HG02981 (cell line): ENCODE results near the gene EIF1B.
"Not testable (repeated sequence)": the region's sequence is repeated elsewhere in the genome, so short reads cannot be mapped to it uniquely, and the experiment has no call there.

Experiments used
- ATAC-seq: cut with Tn5 transposase; IDR thresholded peaks from one replicate; pipeline ENCODE4 v1.9.1; 2021; ENCODE audit warnings: mild to moderate bottlenecking, moderate library complexity; ENCODE audit not compliant: unreplicated experiment

EIF1B gene

GRCh38 chr3:40309418-40309924 is at the start of gene EIF1B:
TSS of gene EIF1B (plus strand) at chr3:40309707. CDS start at chr3:40309942, 235 bp downstream.
- peak; percentile 93 for ATAC-seq

- ATAC-seq, result no peak
Observed at GRCh38 chr3:40262331-40262730, 47.2 kb upstream of the EIF1B start.

DNA sequence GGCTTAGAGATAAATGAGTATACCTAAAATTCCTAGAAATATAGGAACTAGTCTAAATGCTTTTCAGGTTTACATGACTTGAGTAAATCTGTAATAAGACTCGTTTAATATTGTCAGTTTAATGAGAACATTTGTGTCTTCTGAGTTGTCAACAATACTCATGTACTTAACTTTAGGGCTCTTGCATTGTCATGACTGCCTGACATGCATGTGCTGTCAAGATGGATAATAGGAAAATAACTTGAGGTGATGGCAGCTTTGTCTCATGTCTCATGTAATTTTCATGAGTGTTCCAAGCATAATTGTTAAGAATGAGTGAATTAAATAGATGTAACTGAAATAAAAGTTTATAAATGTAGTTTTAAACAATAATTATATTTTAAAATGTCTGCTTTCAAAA is 45.1 kb upstream of the EIF1B start:
- ATAC-seq, result no peak

DNA sequence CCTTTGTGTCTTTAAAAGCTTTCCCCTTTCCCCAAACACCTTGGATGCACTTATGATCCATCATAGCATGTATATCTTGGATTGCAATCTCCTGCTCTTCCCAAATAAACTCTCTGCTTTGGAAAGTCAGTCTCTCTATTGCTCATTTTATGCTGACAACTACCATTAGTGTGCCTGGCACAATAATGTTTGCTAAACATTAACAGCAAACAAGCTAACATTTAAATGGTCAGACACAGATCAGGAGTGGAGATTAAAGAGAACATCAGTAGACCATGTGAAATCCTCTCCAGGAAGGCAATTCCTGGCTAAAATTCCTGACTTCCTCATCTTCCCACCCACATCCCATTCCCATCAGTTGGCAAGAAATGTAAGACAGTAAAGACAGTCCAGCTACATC is 44.3 kb upstream of the EIF1B start:
- ATAC-seq, result no peak

- ATAC-seq, result no peak
Observed at GRCh38 chr3:40267937-40268724, 41.4 kb upstream of the EIF1B start.

DNA sequence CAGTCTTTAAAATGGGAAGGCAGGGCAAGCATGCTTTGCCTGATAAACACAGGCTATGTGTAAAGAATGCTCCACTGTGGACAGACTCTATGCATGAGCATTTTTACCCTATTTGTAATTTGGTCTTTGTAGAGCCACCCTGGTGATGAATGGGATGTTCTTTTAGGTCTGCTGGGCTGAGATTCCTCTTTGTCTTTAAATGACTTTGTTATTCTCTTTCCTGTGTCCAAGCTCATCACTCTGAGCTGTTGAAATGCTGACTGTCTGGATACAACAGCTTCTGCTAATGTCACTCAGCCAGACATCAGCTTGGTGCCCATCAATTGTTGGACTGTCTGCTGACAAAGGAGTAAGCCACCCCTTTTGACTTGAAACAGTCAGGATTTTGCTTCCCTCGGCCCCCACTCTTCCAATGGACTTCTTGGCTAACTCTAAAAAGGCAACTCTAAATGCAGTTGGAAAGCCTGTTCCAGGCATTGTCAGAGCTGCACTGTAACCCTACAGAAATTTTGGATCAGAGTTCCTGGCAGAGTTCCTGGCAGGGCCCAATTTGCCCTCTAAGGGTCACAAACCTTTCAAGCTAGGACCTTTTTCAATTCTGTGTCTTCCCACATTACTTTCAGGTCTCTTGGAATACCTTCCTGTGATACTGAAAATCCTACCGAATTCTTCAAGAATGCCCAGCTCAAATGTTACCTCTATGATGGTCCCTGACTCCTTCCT is 40.5 kb upstream of the EIF1B start:
- no peak for ATAC-seq

DNA sequence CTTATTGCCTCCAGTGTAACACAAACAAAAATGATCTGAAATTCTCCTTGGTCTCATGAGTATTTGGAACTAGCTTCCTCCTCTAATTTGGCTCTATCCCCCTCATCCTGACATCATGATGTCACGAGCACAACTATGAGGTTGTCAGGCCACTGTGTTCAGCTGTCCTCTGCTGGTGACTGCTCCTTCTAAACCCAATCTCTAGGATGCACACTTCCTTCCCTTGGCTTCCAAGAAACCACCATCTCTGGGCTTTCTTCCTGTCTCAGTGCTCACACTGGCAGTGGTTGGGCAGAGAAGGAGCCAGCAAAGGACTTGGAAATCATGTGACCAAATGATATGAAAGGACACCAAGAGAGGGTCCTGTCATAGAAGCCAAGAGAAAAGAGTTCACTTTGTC is 30.7 kb upstream of the EIF1B start:
- no peak for ATAC-seq

DNA sequence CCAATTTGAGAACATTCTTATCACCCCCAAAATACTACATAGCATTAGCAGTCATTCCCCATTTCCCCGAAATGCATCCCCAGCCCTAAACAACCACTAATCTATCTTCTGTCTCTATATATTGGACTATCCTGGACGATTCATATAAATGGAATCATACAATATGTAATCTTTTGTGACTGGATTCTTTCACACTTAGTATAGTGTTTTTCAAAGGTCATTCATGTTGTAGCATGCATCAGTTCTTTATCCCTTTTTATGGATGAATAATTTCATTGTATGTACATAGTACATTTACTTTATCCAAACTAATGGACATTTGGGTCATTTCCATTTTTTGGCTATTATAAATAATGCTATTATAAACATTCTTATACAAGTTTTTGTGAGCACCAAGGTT is 27.5 kb upstream of the EIF1B start:
- no peak for ATAC-seq

- not testable (repeated sequence) for ATAC-seq
Observed at GRCh38 chr3:40283057-40283456, 26.4 kb upstream of the EIF1B start.

DNA sequence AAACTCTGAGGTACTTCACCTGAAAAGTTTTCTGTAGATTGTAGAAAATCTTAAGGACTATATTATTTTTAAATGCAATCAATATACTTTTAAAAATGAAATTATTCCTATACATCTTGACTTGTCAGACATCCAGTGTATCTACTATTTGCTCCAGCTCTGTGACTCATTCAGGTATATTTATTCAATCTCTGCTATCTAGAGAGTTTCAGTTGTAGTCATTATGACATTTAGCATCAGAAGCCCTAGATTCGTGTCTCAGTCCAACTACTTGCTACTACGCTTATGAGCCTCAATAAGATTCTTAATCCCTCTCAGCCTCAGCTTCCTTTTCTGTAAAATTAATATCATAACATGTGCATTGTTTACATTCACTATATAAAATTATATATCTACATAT is 22.3 kb upstream of the EIF1B start:
- no peak for ATAC-seq

DNA sequence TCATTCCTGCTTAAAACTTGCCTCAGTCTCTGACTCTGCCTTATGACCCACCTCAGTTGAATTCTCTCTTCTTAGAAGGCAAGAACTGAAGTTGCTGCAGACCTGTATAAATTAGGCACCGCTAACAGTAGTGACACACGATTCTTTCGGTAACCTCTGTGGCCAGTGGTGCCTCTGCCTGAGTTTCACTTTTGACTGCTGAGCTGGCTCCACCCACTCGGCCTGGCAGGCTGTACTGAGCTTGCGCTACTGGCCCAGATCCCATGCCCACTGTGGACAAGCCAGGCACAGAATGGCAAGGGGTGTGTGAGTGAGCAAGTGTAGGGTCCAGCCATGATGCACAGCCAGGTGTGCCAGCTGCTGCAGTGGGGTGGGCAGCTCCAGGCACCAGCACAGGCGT is 19.1 kb upstream of the EIF1B start:
- ATAC-seq, result no peak

DNA sequence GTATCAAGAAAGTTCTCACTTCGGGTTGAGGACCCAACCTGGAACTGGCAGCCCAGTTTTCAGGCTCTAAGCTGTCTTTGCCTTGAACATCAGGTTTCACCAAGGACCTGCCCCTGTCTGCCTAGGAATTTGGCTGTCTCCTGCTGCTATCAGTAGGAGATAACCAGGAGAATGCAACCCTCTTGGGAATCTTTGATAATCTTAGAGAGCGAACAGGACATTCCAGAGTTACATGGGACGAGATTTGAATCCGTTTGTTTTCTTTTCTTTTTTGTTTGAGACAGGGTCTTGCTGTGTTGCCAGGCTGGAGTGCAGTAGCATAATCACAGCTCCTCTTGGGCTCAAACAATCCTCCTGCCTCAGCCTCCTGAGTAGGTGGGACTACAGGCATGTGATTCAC is 18.0 kb upstream of the EIF1B start:
- no peak for ATAC-seq

DNA sequence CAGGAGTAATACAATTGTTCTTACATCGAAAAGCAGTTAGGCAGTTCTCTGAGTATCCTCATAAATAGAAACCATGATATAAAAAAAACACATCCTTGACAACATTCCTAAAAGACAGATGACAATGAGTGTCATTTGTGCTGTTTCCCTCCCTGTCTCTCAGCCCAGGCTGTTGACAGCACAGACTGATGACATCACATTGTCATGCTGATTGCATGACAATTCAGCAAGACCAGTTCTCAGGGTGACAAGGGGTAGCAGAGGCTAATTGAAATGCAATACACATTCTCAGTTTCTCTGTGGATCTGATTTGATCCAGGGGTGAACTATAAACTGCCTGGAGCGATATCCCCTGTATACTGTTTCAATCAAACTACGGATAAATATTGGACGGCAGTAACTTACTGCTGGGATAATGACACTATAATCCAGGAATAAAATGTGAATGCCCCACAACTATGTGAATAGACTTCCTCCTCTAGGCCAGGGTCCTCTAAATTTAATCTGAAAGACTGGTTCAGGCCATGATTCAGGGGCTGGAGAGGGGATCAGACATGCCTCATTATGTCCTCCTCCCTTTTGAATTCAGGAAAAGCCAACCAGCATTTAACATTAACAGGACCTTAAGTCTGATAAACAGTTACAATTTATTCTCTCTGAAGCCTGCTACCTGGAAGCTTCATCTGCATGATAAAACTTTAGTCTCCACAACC is 16.7 kb upstream of the EIF1B start:
- no peak for ATAC-seq

GRCh38 chr3:40294434-40294833 is 15.1 kb upstream of the EIF1B start:
- ATAC-seq, result no peak

GRCh38 chr3:40298075-40298474 is 11.4 kb upstream of the EIF1B start:
- no peak for ATAC-seq

DNA sequence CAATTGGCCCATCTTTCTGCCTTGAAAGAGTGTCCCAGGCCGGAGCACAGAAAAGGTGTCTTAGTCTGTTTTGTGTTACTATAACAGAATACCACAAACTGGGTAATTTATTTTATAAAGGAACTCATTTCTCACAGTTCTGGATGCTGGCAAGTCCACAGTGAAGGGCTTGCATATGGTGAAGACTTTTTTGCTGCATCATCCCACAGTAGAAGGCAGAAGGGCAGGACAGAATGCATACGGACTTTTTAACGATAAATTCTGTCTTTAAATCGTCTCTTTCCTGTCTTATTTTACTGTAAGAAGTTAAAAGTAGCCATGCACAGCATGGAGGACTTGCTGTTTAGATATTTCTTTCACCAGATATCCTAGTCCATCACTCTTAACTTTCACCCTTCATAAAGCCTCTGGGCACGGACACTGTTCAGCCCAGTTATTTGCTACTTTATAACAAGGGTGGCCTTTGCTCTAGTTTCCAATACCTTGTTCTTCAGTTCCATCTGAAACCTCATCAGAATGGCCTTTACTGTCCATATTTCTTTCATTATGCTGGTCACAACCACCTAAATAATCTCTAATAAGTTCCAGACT is 10.3 kb upstream of the EIF1B start:
- no peak for ATAC-seq

DNA sequence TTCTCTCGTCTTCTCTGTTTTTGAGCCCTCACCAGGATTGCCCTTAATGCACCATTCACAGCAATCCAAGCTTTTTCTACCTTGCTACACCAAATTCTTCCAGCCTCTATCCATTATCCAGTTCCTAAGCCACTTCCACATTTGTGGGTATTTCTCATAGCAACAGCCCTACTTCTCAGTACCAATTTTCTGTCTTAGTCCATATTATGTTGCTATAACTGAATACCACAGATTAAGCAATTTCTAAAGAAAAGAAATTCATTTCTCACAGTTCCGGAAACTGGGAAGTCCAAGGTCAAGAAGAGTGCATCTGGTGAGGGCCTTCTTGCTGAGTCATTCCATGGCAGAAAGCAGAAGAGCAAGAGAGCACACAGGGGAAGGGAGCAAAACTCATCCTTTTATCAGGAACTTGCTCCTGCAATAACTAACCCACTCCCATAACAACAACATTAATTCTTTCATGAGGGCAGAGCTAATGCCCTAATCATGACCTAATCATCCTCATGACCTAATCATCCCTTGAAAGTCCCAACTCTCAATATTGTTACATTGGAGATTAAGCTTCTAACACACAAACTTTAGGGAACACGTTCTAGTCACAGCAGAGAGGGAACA is 9.7 kb upstream of the EIF1B start:
- no peak for ATAC-seq

- ATAC-seq, result no peak
Observed at GRCh38 chr3:40302784-40303183, 6.7 kb upstream of the EIF1B start.

DNA sequence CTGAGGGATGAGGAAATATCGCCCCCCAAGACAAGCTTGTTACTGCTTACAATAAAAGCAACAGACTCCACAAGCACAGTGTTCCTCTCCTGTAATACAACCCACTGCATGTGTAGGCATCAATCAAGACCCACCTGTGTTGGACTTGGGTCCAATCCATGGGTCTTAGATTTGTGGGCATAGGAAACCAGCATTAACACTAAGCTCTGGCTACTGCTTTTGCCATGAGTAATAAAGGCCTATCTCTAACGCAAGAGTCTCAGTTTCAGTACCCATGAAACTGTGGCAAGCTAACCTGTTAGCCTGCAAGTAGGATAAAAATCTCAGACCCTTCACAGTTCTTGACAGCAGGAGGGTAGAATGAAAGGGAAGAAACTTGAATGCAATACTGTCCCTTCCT is 5.2 kb upstream of the EIF1B start:
- no peak for ATAC-seq

GRCh38 chr3:40306336-40306735 is 3.2 kb upstream of the EIF1B start:
- no peak for ATAC-seq

DNA sequence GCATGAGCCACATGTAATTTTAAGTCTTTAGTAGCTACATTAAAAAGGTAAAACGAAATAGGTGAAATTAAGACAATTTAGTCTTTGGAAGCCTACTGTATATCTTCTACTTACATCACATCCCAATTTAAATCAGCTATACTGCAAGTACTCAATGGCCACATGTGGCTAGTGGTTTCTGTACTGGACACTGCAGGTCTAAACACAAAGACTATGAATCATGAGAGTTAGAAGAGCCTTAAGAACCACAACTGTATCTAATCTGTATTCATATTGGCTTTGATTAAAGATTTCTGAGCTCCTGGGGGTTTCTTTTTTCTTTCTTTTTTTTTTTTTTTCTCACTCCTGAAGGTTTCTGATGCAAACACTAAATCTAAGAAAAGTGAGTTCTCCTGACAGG is 2.3 kb upstream of the EIF1B start:
- no peak for ATAC-seq
